Stimulated activated CD8-positive, alpha-beta memory T cell treated with anti-CD3 and anti-CD28 coated beads, Interleukin-7, amount 100 ng/mL, for 4 hours (primary cell): ENCODE results near the gene ARID3C.
A peak's percentile ranks its signal among the peaks of the same experiment; 100 is the strongest.
"Not testable (repeated sequence)": the region's sequence is repeated elsewhere in the genome, so short reads cannot be mapped to it uniquely, and the experiment has no call there.

Experiments
- DNase-seq, 2 donors: peaks; one replicate each; pipeline ENCODE4 v3.0.0-alpha.2; 2020; ENCODE audit warnings: low read depth in 2 of 2

The ARID3C gene

GRCh38 chr9:34652602-34653000, 23.7 kb upstream of the ARID3C start:
- no peak for DNase-seq

GRCh38 chr9:34651876-34652601, 23.2 kb upstream of the ARID3C start, which contains the start of gene IL11RA:
TSS of gene IL11RA (plus strand) at chr9:34652185. CDS start at chr9:34655218, 3,033 bp downstream.
- DNase-seq, result peak in 1 of 2 donors; percentile 36

GRCh38 chr9:34651321-34651720, 22.5 kb upstream of the ARID3C start:
- no peak for DNase-seq

GRCh38 chr9:34650816-34651215, 21.9 kb upstream of the ARID3C start:
- no peak for DNase-seq

- no peak for DNase-seq
Measured at GRCh38 chr9:34648673-34649072, 19.8 kb upstream of the ARID3C start.

- DNase-seq, result no peak
Measured at GRCh38 chr9:34647651-34648050, 18.8 kb upstream of the ARID3C start.

- DNase-seq, result no peak
Measured at GRCh38 chr9:34647084-34647403, 18.2 kb upstream of the ARID3C start.

- peak; percentile 94 to 95 for DNase-seq
Measured at GRCh38 chr9:34646211-34647083, 17.6 kb upstream of the ARID3C start, which contains the start of gene GALT. TSS of gene GALT (plus strand) at chr9:34646675. CDS start at chr9:34646705, 30 bp downstream.

- DNase-seq, result no peak
Measured at GRCh38 chr9:34644766-34645314, 16.0 kb upstream of the ARID3C start.

GRCh38 chr9:34642679-34643078, 13.8 kb upstream of the ARID3C start:
- DNase-seq, result no peak

GRCh38 chr9:34639322-34639721, 10.5 kb upstream of the ARID3C start:
- not testable (repeated sequence) for DNase-seq

- DNase-seq, result no peak
Measured at GRCh38 chr9:34638138-34638445, 9.2 kb upstream of the ARID3C start.

- peak; percentile 87 to 91 for DNase-seq
Measured at GRCh38 chr9:34637356-34638137, 8.7 kb upstream of the ARID3C start, which contains the start of gene SIGMAR1. TSS of gene SIGMAR1 (minus strand) at chr9:34637787. CDS start at chr9:34637697, 90 bp downstream.

GRCh38 chr9:34636791-34637355, 8.0 kb upstream of the ARID3C start:
- no peak for DNase-seq

- no peak for DNase-seq
Measured at GRCh38 chr9:34635556-34635955, 6.7 kb upstream of the ARID3C start.

GRCh38 chr9:34634551-34635248, 5.8 kb upstream of the ARID3C start:
- no peak for DNase-seq

GRCh38 chr9:34633851-34634550, 5.1 kb upstream of the ARID3C start:
- peak in 1 of 2 donors; percentile 57 for DNase-seq

GRCh38 chr9:34633166-34633565, 4.3 kb upstream of the ARID3C start:
- DNase-seq, result no peak

GRCh38 chr9:34630402-34631154, 1.7 kb upstream of the ARID3C start:
- no peak for DNase-seq

GRCh38 chr9:34629491-34629808, 584 bp upstream of the ARID3C start:
- DNase-seq, result no peak
